GM12878 (cell line): ENCODE data around the gene TCF4. TPM values are rescaled to one million over a fixed set of nuclear protein-coding genes. Genes with fewer than 3 reads are reported as not detected.

Experiments
- ATAC-seq: fragments of 200-7000 bp; cut with Tn5 transposase; 3 replicates; pipeline ENCODE4 v1.9.1; 2020; ENCODE audit warnings: mild to moderate bottlenecking, moderate library complexity
- BruUV-seq: library from RNA; stranded (reverse); fragments of 400-500 nt; replicated peaks from 2 replicates; lab custom pipeline; 2021; lab: Mats Ljungman, UMichigan
- CTCF ChIA-PET: fragments of 300-600 bp; sonication (Branson Sonifier 250); formaldehyde crosslinking; extraction: SDS; loops from one replicate; lab custom pipeline; 2021; ENCODE audit warnings: inconsistent platforms; lab: Yijun Ruan, JAX
- POLR2A ChIA-PET: fragments of 350-600 bp; formaldehyde crosslinking; extraction: SDS; loops from one replicate; lab custom pipeline; 2021; ENCODE audit warnings: inconsistent platforms; lab: Charles Lee
- RAD21 ChIA-PET: fragments of 300-600 bp; sonication (Branson Sonifier 250); formaldehyde crosslinking; loops from one replicate; lab custom pipeline; 2023; ENCODE audit warnings: antibody characterized with exemption; ENCODE audit not compliant: unreplicated experiment; lab: Charles Lee
- SMC1A ChIA-PET: fragments of 300-600 bp; sonication (Branson Sonifier 250); formaldehyde crosslinking; loops from one replicate; lab custom pipeline; 2023; ENCODE audit not compliant: unreplicated experiment, uncharacterized antibody; lab: Charles Lee
- DNase-seq: peaks from one replicate; pipeline ENCODE4 v3.0.0-alpha.2; 2011; ENCODE audit warnings: low read depth, low spot score
- FAIRE-seq: peaks from 3 replicates; lab custom pipeline; 2011; peaks lifted over from hg19 to GRCh38; lab: Jason Lieb, UNC
- H2AFZ ChIP-seq: 2 replicates; pipeline ENCODE4 v1.6.0; 2011; ENCODE audit warnings: low read depth, low read length, control low read depth; ENCODE audit not compliant: control insufficient read depth
- H3K27ac ChIP-seq: 2 replicates; pipeline ENCODE4 v1.5.1; 2011; ENCODE audit warnings: control low read depth; ENCODE audit not compliant: control insufficient read depth, insufficient read depth
- H3K27me3 ChIP-seq, 2 experiments: replicated peaks in 1 of 2; 2 replicates each; pipeline versions ENCODE4 v1.6.0 to v1.6.1; 2011; ENCODE audit warnings: low read length in 1 of 2; ENCODE audit not compliant: control insufficient read depth in 2 of 2, insufficient read depth in 2 of 2
- H3K36me3 ChIP-seq, 2 experiments: 2 replicates each; pipeline ENCODE4 v1.5.1; 2011; ENCODE audit warnings: low read length in 1 of 2; ENCODE audit not compliant: control insufficient read depth in 2 of 2, insufficient read depth in 2 of 2
- H3K4me1 ChIP-seq: 2 replicates; pipeline ENCODE4 v1.6.1; 2011; ENCODE audit warnings: mild to moderate bottlenecking, low read length, moderate library complexity, mixed read lengths; ENCODE audit not compliant: control insufficient read depth, insufficient read depth
- H3K4me2 ChIP-seq: 2 replicates; pipeline ENCODE4 v1.6.0; 2011; ENCODE audit warnings: control low read depth; ENCODE audit not compliant: control insufficient read depth, insufficient read depth
- H3K4me3 ChIP-seq: fragments of 200-600 bp; sonication (generic); 2 replicates; pipeline ENCODE4 v1.5.1; 2016
- H3K79me2 ChIP-seq: 2 replicates; pipeline ENCODE4 v1.6.0; 2011; ENCODE audit warnings: low read length; ENCODE audit not compliant: control insufficient read depth, insufficient read depth
- H3K9ac ChIP-seq: 2 replicates; pipeline ENCODE4 v1.8.0; 2011; ENCODE audit warnings: low read length, control low read depth, mixed read lengths; ENCODE audit not compliant: control insufficient read depth, insufficient read depth
- H3K9me3 ChIP-seq: replicated peaks from 3 replicates; pipeline ENCODE4 v1.5.1; 2011; ENCODE audit warnings: mild to moderate bottlenecking, low read length; ENCODE audit not compliant: control insufficient read depth, insufficient read depth
- H4K20me1 ChIP-seq: 2 replicates; pipeline ENCODE4 v1.6.0; 2011; ENCODE audit not compliant: control insufficient read depth, insufficient read depth
- ATF3 ChIP-seq: IDR thresholded peaks from 2 replicates; pipeline ENCODE4 v1.6.1; 2011; ENCODE audit warnings: low read depth, mild to moderate bottlenecking, low read length, moderate library complexity, borderline replicate concordance; ENCODE audit errors: extremely low read depth
- CBX3 ChIP-seq: fragments of 200-600 bp; sonication (generic); IDR thresholded peaks from 2 replicates; pipeline ENCODE4 v1.6.1; 2016; ENCODE audit warnings: low read depth, borderline replicate concordance
- CHD1 ChIP-seq: IDR thresholded peaks from 2 replicates; pipeline ENCODE4 v1.6.1; 2012; ENCODE audit warnings: low read depth, low read length, improper control_type of control experiment
- FOS ChIP-seq: IDR thresholded peaks from 3 replicates; pipeline ENCODE4 v1.6.1; 2011; ENCODE audit warnings: borderline replicate concordance; ENCODE audit not compliant: insufficient read length; ENCODE audit errors: extremely low read depth
- FOXK2 ChIP-seq: fragments of 450-650 bp; IDR thresholded peaks from 2 replicates; pipeline ENCODE4 v1.6.1; 2017; ENCODE audit warnings: mild to moderate bottlenecking, moderate library complexity
- JUNB ChIP-seq: IDR thresholded peaks from 2 replicates; pipeline ENCODE4 v1.6.1; 2016; ENCODE audit warnings: antibody characterized with exemption, mild to moderate bottlenecking
- NKRF ChIP-seq: fragments of 450-650 bp; conservative IDR thresholded peaks from 2 replicates; pipeline ENCODE4 v1.6.1; 2017; ENCODE audit warnings: mild to moderate bottlenecking, moderate library complexity
- POU2F2 ChIP-seq: IDR thresholded peaks from 3 replicates; pipeline ENCODE4 v1.6.1; 2011; ENCODE audit warnings: low read depth, mild to moderate bottlenecking, low read length, borderline replicate concordance
- REST ChIP-seq: IDR thresholded peaks from 2 replicates; pipeline ENCODE4 v1.6.1; 2012; ENCODE audit warnings: mild to moderate bottlenecking, low read depth, low read length
- TCF12 ChIP-seq: IDR thresholded peaks from 2 replicates; pipeline ENCODE4 v1.6.1; 2011; ENCODE audit warnings: low read depth, mild to moderate bottlenecking, low read length
- TCF3 ChIP-seq: IDR thresholded peaks from 2 replicates; pipeline ENCODE4 v1.6.1; 2012; ENCODE audit warnings: low read depth, mild to moderate bottlenecking, low read length, borderline replicate concordance; ENCODE audit not compliant: insufficient read depth
- WGBS: methylation state at CpG from one replicate; pipeline ENCODE4 v1.1.6; 2016; ENCODE audit warnings: low lambda C conversion rate; ENCODE audit not compliant: insufficient replicate concordance, insufficient coverage; ENCODE audit errors: missing lambda C conversion rate; 5-methylcytosine and 5-hydroxymethylcytosine counted together
- in situ Hi-C: fragments of 300-500 bp; cut with MboI; formaldehyde crosslinking; loops from 9 replicates; pipeline ENCODE4 v1.14.3; 2018; ENCODE audit warnings: mixed read lengths
- intact Hi-C: fragments of 100-400 bp; cut with micrococcal nuclease; formaldehyde crosslinking; loops from one replicate; pipeline ENCODE4 v1.14.2; 2022; ENCODE audit not compliant: unreplicated experiment
- polyA plus RNA-seq, 11 experiments: library from polyadenylated mRNA; depleted of rRNA in 4 of 11; unstranded in 6 of 11; stranded (reverse) in 5 of 11; fragments of >200 nt; fragmentation: Nextera tagmentation in 4 of 11; fragmentation: Illumina TruSeq in 1 of 11; extraction: Ambion mirVana in 4 of 11; extraction: Trizol in 1 of 11; gene quantifications; 1 replicate in 1 of 11; 2 replicates in 10 of 11; pipeline versions ENCODE4 v1.2.1 to v1.2.3, GENCODE V29; 2011 to 2016; ENCODE audit warnings: inconsistent platforms in 2 of 11, missing spikeins in 2 of 11, low read depth in 1 of 11
- total RNA-seq, 4 experiments: library from RNA; depleted of rRNA in 3 of 4; stranded (reverse); fragments of >200 nt in 3 of 4; fragmentation: Illumina TruSeq in 1 of 4; extraction: Trizol in 1 of 4; gene quantifications; 2 replicates each; pipeline versions ENCODE4 v1.2.1 to v1.2.3, GENCODE V29; 2013 to 2021
- TF ChIP-seq, protein P1 (sequence below): IDR thresholded peaks from 2 replicates; pipeline ENCODE4 v1.6.1; 2011; ENCODE audit warnings: low read depth, low read length, improper control_type of control experiment, borderline replicate concordance

TCF4 gene
- total and polyA plus RNA-seq, 10 of the 15 experiments (the other 5 are each of a cell fraction or from before 2014, with no cell fraction given) = 15.2 to 94.0 (median 31.5) TPM

DNA sequence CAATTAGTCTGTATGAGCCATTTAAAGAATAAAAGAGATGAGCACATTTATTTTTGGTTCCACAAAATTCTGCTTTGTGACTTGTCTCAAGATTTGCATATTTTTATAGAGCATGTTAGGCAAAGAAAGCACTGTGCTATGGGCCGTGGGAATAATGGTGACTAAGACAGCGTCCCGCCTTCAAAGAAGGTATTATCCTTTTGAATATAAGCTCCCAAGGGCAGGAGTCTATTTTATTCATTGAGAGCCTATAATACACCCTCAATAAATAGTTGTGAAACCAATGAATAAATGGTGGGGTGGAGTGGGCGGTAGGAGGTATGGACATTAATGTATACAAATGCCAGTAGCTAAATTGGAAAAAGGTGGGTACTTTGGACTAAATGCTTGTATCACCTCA, 20.5 kb upstream of the TCF4 start:
- no peak overlapping the region for H2AFZ ChIP-seq
- POLR2A ChIA-PET = no interaction called here

More for the DNA sequence above, 20.5 kb upstream of the TCF4 start:
- no peak for TF ChIP-seq REST
- TF ChIP-seq ATF3 = no peak
- TF ChIP-seq, protein P1, sequence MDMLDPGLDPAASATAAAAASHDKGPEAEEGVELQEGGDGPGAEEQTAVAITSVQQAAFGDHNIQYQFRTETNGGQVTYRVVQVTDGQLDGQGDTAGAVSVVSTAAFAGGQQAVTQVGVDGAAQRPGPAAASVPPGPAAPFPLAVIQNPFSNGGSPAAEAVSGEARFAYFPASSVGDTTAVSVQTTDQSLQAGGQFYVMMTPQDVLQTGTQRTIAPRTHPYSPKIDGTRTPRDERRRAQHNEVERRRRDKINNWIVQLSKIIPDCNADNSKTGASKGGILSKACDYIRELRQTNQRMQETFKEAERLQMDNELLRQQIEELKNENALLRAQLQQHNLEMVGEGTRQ = no peak
- no peak for TF ChIP-seq TCF3
- TF ChIP-seq POU2F2 = no peak
- TF ChIP-seq TCF12 = no peak
- no peak for TF ChIP-seq FOXK2
- no peak for TF ChIP-seq JUNB
- no peak for TF ChIP-seq NKRF
- no peak for TF ChIP-seq CBX3
- no peak for TF ChIP-seq CHD1
- TF ChIP-seq FOS = no peak
- Histone ChIP-seq H3K4me3 (no peak overlapping the region), H3K36me3 (no peaks in the 10 kb centered on the region), H3K9me3 (no peaks in the 10 kb centered on the region), H3K9ac (no peak overlapping the region), H4K20me1 (no peaks in the 10 kb centered on the region), H3K79me2 (no peaks in the 10 kb centered on the region), H3K4me1 (no peaks in the 10 kb centered on the region), H3K4me2 (no peak overlapping the region), H3K27ac (no peak overlapping the region), H3K27me3 (no peaks in the 10 kb centered on the region; a peak in 1 of 4 replicates)
- BruUV-seq = no TSS peak
- FAIRE-seq = no peak
- no peak for DNase-seq
- SMC1A ChIA-PET = no interaction called here
- 39% methylated on average over 4 of the region's 4 CpGs for WGBS
- ATAC-seq = no peak
- intact Hi-C loops = no loop called here
- CTCF ChIA-PET = no interaction called here
- RAD21 ChIA-PET = no interaction called here
- in situ Hi-C loops = no loop called here
